DMS53 treated with DMSO at 0.1 percent for 48 hours (cell line): ENCODE measurements around the gene MEOX1.

Source experiments
- DNase-seq: peaks from one replicate; lab custom pipeline; 2025; ENCODE audit not compliant: unreplicated experiment; lab: John Stamatoyannopoulos, UW

MEOX1 gene

DNA sequence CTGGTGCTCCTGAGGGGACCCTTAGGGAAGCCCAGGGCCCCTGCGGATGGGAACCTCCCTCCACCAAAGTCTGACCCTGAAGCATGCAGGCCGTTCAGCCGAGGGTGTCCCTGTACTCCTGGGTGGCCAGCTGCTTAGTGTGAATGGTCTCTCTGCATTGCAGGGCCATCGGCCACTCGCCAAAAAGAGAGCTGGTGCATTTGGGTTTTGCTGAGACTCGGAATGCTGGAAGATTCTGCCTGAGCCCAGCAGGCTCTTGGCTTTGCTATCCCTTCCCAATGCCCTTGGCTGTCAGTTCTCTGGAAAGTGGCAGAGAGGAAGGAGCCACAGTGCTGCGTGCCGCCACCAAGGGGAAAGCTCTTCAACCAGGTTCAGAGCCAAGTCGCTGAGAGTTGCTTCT, 2.8 kb downstream of the MEOX1 start:
- DNase-seq, result no peak

DNA sequence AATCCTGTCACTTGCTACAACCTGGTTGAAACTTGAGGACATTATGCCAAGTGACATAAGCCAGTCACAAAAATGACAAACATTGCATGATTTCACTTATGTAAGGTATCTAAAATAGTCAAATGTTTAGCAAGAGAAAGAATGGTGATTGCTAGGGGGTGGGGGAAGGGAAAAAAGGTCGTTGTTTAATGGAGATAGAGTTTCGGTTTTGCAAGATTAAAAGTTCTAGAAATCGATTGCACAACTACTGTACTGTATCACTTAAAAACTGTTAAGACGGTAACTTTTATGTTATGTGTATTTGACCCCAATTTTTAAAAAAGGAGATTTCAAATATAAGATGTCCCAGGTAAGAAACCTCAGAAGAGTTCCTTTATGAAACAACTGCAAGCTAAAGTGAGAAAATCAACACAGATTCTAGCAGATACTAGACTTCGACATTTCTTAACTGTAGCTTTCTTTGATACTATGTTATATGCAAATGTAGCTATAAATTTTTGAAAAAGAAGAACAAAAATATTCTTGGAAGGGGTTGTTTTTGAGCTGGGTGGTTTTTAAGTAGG, 5.9 kb downstream of the MEOX1 start:
- no peak for DNase-seq

DNA sequence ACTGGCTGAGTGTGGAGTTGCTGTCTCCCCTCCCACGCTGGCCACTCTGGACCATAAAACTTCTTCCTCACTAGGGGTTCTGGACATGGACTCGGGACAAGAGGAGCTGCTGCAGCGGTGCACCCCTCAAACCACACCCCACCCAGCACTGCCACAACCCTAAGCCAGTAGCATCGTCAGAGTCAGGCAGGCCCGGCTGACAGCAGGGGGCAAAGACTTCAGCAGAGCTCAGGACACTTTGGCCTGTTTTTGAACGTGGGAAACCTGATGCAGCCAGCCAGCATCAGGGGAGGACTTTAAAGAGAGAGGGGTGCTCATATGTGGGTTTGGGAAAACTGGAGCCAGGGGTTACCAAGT, 9.6 kb downstream of the MEOX1 start:
- no peak for DNase-seq

DNA sequence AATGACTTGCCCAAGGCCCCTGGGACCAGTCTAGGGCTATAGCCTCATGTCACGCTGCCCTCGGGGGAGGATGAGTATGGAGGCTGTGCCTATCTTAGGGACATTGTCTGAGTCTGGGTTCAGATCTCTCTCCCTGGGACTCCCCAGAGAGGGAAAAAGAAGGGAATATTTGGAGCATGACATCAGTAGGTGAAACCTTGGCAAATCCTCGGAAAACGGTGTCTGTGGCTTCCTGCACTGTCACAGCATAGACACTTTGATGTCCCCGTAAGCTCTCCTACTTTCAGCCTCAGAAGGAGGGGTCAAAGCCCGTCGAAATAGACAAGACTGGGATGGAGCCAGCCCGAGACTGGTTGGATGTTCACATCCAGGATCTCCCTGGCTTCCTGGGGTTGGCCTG, 11.3 kb downstream of the MEOX1 start:
- DNase-seq, result no peak

DNA sequence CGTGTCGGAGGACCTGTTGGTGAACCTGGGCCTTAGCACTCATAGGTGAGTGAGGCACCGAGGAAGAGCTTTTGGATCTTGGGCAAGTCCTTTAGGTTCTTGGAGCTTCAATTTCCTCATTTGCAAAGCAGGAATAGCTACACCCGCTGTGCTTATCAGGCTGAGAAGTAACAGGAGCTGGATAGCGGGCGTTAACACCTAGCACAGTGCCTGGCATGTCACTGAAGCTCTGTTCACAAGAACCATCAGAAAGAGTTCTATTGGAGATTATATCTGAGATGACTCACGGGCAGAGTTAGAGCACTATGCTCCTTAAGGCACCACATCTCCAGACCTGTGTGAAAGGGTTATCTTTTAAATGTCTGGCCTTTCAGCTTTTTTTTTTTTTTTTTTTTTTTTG, 12.8 kb downstream of the MEOX1 start:
- DNase-seq, result no peak

DNA sequence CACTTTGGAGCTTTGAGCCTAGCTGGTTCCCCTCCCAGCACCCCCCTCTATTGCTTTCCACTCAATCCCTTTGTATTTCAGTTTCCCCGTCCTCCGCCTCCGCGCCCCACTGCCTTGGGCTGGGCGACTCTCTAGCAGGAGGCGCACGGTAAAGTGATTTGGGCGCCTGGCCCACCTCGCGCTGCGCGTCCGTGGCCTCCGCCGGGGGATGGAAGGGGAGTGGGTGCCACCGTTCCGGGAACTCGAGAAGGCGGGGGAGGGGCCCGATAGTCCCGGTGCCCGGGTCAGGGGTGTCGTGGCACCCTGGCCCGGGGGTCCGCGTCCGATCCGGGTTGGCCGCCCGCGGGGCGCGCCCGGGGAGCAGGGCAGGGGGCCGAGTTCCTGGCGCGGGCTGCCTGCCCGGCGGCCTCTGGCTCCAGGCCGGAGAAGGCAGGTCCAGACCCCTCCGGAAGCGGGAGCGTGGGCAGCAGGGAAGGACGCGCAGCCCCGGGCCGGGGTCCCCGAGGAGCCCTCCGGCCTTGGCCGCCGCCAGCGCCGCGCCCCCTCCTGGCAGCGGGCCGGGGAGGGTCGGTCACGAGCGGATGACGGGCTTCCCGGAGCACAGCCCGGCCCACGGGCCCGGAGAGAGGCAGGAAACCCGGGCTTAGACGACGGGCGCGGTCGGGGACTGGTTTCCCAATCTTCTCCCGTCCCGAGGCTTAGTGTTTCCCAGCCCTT, 15.8 kb downstream of the MEOX1 start:
- DNase-seq, result no peak

DNA sequence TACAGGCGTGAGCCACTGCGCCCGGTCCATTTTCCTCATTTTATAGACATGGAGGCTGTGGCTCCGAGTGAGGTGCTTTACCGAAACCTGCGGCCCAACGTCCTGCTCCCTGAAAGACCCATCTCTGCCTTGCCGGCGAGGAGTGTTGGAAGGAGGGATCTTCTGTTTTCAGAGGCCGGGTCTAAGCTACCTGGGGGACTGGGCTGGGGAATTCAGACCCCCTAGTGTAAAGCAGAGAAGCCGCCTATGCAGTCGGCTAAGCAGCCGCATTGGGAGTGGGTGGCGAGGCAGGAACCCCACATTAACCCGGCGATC, 16.3 kb downstream of the MEOX1 start:
- no peak for DNase-seq

DNA sequence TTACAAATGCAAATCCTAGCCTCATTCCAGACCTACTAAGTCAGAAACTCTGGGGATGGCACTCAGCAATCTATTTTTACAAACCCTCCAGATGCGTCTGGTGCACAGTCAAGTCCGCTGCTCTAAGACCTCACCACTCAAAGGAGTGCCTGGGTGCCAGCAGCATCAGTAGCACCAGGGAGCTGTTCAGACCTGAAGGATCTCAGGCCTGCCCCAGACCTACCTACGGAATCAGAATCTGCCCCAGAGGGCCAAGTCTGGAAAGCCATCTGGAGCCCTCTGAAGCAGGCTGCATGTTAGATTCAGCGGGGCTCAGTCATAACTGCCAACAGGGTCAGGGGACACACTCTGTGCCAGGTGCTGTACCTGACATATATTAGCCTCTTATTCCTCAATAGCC, 17.6 kb downstream of the MEOX1 start:
- DNase-seq, result no peak

DNA sequence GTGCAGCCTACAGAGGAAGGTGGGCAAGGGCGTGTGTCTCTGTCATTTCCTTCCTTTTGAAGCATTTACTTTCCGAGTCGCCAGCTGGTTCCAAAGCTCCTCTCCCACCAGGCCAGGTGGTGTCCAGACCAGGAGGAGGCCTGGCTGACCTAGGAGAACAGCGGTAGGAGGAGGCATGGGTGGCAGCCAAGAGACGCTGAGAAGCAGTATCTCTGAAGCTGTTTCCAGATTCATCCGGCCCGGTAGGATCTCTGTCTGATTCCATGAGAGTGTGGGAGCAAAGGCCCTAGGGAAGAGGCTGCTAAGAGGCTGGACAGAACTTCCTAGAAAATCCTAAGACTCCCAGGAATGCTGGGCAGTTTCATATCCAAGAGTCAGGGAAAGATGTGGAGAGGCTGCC, 20.3 kb downstream of the MEOX1 start:
- DNase-seq, result no peak

DNA sequence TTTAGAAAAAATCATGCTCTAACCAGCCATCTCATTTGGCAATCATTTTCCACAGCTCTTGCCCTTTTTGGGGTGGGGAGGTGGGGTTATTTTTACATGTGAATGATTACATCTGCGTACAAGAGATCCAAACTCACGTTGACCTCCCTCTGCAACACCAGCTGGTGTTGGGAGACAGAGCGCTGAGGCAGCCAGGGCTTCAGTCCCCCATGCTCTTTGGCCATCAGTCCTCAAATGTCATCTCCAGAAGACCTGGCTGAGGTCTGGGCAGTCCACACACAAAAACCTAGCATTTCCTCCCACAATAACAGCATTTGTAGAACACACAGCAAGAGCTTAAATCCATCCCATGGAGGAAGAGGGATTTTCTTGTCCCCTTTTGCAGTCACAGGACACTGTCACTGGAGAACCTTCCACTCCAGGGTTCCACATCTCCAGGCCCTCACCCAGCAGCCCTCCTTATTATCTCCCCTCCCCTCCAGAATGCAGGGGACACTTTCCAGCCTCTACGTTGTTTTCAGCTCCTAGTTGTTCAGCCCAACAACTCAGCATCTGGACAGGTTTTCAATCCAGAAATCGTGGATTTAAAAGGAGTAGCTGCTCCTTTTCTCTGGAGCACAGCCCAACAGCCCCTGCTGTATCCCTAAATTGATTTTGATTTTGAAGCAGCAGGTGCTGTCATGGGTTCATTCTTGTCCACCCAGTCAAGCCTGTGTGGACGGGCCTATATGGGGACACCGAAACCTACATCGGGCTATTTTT, 21.1 kb downstream of the MEOX1 start:
- no peak for DNase-seq

DNA sequence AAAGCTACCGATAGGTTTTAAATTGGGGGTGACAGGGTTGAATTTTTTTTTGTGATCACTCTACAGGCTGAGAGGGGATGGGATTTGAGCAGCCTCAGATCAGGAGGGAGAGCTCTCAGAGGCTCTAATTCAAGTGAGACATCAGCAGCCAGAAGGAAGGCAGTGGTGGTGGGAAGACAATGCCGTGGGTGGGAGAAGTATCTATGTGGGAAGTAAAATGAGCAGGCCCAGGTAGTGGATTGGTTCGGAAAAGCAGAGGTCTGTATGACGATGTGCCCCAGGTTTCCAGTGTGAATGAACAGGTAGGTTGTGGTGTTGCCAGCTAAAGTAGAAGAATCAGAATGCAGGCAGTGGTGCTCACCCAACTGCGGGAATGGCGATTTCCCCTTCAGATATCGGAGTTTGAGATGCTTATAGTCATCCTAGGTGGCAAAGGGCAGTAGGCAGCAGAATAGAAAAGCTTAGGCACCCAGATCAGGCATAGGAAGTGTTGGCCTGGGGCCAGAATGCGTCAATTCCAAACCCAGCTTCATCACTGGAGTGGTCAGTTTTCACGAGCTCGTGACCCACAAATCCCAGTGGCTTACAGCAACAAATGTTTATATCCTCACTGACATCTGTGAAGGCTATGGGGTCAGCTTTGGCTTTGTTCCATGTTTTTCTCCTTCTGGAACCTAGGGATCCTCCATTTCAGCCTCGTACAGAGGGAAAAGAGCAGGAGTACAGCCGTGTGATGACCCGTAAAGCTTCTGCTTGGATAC, 24.0 kb downstream of the MEOX1 start:
- DNase-seq, result no peak

DNA sequence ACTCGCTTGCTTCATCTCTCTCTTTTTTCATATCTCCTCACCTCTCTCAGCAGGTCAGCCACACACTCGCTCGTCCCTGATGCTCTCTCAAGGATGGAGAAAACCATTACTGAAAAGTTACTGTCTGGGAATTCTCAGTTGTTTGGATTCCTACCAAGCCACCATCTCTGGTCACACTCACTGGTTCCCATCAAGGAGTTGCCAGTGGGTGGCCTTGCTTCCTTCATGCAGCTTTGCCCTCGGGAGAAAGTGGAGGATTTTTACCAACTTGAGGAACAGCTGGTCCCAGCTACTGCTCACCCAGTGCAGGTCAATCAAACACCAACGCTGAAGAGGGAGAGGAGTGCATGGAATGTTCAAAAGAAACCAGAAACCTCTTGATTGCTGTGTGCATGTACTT, 25.3 kb downstream of the MEOX1 start:
- no peak for DNase-seq

DNA sequence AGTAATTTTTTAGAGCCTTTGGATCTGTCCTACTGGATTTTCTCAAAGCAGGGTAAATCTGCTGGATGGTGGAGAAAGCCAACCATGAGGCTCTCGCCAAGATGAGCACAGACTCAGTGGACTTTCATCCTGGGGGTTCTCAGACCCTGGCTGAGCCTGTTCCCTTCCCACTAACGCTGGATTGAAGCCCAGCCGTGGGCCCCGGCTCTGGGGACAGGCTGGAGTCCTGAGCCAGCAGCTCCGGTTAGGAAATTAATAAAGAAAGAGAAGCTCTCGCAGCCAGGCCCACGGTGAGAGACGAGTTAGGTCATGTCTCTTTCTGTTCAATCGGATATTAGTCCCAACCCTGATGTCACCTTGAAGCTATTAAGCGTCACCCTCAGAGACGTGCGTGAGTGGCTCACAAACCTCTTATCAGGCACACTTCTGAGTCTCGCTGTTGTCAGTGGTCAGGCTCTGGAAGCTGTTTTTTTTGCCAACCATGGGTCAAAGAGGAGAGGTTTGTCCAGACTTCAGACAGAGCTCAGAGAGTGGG, 27.1 kb downstream of the MEOX1 start:
- DNase-seq, result no peak

DNA sequence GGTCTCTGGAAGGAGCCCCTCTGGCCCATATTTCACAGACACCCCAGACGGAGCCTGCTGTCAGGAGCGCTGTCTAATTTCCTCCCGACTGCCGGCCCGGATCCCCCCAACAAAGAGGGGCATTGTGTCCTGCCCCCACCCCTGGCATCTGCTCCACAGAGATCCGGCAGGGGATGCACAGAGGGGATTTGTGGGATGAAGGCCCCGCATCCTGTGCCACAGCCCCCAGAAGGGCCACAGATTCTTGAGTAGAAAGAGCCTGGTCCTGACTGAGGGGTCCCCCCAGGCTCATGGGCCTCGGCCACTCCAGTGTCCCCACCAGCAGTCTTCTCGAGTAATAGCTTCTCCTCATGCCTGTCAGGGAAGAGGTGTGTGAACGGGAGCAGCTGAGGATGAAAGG, 29.5 kb downstream of the MEOX1 start:
- DNase-seq, result no peak

DNA sequence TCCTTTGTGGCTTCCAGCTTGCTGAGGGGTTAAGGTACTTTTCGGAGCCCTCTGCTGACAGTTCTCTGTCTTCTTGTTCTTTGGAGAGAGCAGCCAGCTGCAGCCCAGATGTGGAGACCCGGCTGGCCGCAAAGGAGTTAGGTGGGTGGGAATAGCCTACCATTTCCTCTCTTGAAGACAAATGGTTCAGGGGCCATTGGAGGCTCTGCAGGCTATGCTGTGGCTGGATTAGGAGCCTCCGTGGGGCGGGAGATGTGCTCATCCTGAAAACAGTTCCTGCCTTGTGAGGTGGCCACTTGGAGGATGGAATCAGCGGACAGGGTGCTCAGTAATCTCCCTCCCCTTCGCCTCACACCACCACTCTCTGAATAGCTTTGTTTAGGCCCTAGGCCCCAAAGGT, 30.3 kb downstream of the MEOX1 start:
- no peak for DNase-seq

DNA sequence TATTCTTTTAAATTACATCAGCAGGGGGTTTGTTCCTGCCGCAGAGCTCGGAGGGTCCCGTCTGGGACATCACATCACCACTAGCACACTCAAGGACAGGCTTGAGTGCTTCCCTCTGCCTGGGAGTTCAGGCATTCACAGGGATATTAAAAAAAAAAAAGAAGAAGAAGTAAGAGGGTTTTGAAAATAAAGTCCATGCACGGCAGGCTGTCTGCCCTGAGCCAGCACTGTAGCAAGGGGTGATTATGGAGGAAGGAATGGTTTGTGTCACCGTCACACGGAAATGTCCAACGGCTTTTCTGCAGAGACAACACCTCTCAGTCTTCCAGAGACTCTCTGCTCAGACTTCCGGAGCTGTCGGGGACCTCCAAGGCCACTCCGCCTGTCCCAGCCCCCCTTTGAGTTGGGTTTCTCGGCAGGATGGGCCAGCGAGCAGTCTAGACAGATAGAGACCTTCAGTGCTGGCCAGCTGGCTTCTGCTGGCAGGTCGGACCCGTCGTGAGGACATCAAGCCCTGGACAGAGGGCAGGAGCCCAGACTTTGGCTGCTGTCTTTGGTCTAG, 33.6 kb downstream of the MEOX1 start:
- DNase-seq, result no peak

DNA sequence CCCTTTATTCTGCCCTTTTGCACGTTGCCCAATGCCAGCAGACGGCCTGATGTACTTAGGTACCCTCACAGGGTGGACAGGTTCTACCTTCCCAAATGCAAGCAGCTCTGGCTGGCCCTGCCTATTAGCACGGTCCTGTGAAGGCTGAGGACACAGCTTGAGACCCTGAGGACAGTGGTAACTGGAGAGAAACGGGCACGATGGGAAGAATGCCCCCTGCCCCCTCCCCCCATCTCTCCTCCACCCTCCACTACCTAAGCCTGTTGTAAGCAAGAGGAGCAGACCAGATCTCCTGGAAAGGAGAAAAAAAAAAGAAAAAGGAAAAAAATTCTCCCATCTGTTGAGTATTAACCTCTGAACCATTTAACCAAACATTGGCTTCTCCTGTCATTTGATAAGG, 34.1 kb downstream of the MEOX1 start:
- DNase-seq, result no peak

DNA sequence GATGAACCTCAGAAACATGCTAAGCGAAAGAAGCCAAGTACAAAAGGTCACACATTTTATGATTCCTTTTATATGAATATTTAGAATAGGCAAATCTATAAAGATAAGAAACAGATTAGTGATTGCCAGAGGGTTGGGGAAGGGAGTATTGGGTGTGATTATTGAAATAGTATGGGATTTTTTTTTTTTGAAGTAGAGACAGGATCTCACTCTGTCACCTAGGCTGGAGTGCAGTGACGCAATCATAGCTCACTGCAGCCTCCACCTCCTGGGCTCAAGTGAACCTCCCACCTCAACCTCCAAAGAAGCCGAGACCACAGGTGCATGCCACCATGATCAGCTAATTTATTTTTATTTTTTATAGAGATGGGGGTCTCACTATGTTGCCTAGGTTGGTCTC, 35.7 kb downstream of the MEOX1 start:
- DNase-seq, result no peak

DNA sequence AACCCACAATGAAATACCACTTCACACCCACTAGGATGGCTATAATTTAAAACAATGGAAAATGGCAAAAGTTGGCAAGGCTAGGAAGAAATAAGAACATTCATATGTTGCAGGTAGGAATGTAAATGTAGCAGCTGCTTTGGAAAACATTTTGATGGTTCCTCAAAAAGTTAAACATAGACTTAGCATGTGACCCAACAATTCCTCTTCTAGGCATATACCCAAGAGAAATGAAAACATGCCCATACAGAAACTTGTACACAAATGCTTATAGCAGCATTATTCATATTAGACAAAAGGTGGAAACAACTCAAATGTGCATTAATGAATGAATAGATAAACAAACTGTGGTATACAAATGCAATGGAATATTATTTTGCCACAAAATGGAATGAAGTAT, 36.1 kb downstream of the MEOX1 start:
- DNase-seq, result no peak

DNA sequence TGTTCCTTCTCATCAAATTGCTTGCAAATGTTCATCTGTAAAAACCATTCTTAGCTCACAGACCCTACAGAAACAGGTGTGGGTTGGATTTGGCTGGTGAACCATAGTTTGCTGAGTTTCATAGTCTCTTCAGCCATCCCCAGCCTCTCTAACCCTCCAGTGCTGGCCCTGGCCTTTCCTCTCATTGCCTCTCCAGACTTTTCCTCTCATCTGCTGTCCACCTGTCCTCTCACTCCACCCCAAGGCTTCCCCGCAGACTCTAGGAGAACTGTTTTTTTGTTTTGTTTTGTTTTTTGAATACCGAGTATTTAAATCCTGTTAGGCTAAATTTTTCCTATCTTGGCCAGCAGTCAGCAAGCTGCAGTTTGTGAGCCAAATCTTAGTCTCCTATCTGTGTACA, 41.1 kb downstream of the MEOX1 start:
- no peak for DNase-seq

DNA sequence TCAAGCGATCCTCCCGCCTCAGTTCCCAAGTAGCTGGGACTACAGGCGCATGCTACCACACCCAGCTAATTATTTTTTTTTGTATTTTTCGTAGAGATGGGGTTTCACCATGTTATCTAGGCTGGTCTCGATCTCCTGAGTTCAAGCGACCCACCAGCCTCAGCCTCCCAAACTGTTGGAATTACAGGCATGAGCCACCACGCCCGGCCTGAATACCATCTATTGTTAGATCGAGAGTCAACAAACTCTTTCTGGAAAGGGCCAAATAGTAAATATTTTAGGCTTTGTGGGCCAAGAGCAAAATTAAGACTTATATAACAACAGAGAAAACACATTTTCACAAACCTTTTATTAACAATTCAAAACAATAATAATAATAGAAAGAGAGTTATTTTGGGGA, 41.6 kb downstream of the MEOX1 start:
- DNase-seq, result no peak

DNA sequence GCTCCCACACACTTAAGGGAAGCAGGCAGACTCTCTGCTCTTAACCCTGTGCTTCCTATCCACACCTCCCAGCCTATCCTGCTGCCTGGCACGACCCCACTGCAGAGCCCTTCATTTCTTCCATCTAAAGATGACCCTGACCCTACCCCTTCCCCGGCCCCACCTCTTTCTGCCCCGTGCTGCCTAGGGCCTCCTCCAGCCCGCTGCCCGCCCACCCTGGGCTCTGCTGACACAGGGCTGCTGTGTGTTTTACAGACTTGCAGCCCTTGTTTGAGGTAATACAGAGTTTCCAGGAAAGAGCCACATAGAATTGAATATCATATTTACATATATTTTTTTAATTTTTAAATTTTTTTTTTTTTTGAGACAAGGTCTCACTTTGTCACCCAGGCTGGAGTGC, 42.0 kb downstream of the MEOX1 start:
- DNase-seq, result no peak
